Mononuclear cell (primary cell): ENCODE measurements around the gene TP63. TPM values are rescaled to one million over a fixed set of nuclear protein-coding genes. Genes with fewer than 3 reads are reported as not detected.
"Not testable (repeated sequence)": the region's sequence is repeated elsewhere in the genome, so short reads cannot be mapped to it uniquely, and the experiment has no call there.

Source experiments
- H3K27me3 ChIP-seq: 2 replicates; pipeline ENCODE4 v1.6.0; 2011; ENCODE audit warnings: low read length, control low read depth; ENCODE audit not compliant: insufficient read depth
- H3K4me1 ChIP-seq: 2 replicates; pipeline ENCODE4 v1.5.1; 2011; ENCODE audit warnings: mild to moderate bottlenecking, low read length, control low read depth; ENCODE audit not compliant: insufficient read depth
- H3K4me3 ChIP-seq: 2 replicates; pipeline ENCODE4 v1.5.1; 2011; ENCODE audit warnings: mild to moderate bottlenecking, low read length, moderate library complexity
- H3K9me3 ChIP-seq: 2 replicates; pipeline ENCODE4 v1.5.1; 2011; ENCODE audit warnings: low read depth, mild to moderate bottlenecking, control low read depth, low read length
- total RNA-seq: library from RNA; depleted of rRNA; stranded (reverse); fragments of >200 nt; gene quantifications from one replicate; pipeline ENCODE4 v1.2.3, GENCODE V29; 2012

The TP63 gene
- total RNA-seq, 1 donor, result 0.21 TPM

DNA sequence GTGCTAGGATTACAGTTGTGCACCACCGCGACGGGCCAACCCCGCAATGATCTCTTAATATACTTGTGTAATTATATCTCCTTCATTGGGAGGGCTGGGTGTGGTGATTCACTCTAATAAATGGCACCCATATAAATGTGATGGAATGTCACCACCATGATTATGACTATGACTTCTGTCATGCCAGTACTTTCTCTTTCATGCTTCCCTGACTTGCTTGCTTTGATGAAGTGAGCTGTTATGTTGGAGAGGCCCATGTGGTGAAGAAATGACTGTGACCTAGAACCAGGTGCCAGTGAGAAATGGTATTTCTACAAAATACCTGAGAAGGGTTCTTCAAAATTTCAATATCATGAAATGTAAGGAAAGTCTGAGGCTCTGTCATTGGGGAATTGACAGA lies 24.4 kb upstream of the TP63 start:
- Histone ChIP-seq H3K27me3 (no peaks in the 10 kb centered on the region), H3K4me1 (no peaks in the 10 kb centered on the region)

DNA sequence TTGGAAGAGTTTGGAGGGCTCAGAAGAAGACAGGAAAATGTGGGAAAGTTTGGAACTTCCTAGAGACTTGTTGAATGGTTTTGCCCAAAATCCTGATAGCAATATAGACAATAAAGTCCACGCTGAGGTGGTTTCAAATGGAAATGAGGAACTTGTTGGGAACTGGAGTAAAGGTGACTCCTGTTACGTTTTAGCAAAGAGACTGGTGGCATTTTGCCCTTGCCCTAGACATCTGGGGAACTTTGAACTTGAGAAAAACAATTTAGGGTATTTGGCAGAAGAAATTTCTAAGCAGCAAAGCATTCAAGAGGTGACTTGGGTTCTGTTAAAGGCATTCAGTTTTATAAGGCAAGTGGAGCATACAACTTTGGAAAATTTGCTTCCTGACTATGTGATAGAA lies 18.5 kb upstream of the TP63 start:
- H3K9me3 ChIP-seq, H3K4me1 ChIP-seq, H3K4me3 ChIP-seq, H3K27me3 ChIP-seq: not testable (repeated sequence)

More for the DNA sequence above, 24.4 kb upstream of the TP63 start:
- no peaks in the 10 kb centered on the region for H3K9me3 ChIP-seq
- no peak overlapping the region for H3K4me3 ChIP-seq

DNA sequence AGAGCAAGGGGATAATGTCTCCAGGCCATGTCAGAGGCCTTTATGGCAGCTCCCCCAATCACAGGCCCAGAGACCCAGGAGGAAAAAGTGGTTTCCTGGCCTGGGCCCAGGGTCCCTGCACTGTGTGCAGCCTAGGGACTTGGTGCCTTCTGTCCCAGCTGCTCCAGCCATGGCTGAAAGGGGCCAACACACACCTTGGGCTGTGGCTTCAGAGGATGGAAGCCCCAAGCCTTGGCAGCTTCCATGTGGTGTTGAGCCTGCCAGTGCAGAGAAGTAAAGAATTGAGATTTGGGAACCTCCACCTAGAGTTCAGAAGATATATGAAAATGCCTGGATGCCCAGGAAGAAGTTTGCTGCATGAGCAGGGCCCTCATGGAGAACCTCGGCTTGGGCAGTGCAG lies 18.1 kb upstream of the TP63 start:
- Histone ChIP-seq H3K9me3 (no peaks in the 10 kb centered on the region), H3K27me3 (no peaks in the 10 kb centered on the region), H3K4me3 (no peak overlapping the region), H3K4me1 (no peaks in the 10 kb centered on the region)

DNA sequence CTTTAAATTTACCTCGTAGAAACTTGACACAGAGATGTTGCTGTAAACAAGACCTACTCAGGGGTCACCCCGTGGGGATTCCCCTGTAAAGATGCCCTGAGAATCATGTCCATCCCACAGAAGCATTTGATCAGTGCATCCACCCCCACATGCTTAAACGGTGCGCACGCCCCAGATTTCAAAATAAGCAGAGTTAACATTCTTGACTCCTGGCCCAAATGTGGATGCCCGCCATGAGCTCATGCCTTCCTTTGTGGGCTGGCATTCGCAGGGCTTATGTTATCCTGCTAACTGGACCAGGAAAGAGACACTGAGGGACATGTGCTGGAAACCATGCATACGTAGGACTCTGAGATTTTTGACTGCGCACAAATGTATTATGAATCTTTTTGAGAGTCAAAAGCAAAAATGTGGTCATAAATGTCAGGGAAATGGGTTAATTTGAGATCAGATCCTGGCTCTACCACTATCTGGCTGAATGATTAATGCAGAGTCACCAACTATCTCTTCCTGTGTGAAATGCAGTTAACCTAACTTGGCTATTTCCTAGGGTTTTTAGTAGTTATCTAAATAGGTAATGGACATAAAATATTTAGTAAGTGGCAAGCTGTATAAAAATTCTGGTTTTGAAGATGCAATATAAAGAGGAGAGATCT lies 9.1 kb upstream of the TP63 start:
- no peak overlapping the region for H3K4me3 ChIP-seq
- H3K9me3 ChIP-seq, result no peaks in the 10 kb centered on the region
- H3K27me3 ChIP-seq, result no peaks in the 10 kb centered on the region
- no peaks in the 10 kb centered on the region for H3K4me1 ChIP-seq

DNA sequence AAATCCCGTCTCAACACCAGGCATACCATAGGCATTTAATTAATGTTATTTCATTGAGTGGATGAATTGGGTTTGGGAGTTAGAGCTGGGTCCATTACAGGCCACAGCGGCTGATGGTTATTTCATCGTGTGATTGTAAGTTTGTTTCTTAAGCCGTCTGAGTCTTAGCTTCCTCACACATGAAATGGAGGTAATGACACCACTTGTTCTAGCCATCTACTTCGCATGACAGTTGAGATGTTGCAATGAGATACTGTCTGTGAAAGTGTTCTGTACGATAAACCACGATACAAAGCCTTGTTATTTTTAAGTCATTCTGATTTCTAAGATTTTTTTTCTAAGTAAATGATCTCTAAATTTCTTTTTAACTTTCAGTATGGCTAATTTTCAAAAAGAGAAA lies 8.6 kb upstream of the TP63 start:
- Histone ChIP-seq H3K4me1 (no peaks in the 10 kb centered on the region), H3K9me3 (no peaks in the 10 kb centered on the region), H3K27me3 (no peaks in the 10 kb centered on the region), H3K4me3 (no peak overlapping the region)

GRCh38 chr3:189624130-189624529 lies 7.1 kb upstream of the TP63 start:
- no peaks in the 10 kb centered on the region for H3K4me1 ChIP-seq
- H3K9me3 ChIP-seq, result no peaks in the 10 kb centered on the region
- no peaks in the 10 kb centered on the region for H3K27me3 ChIP-seq
- H3K4me3 ChIP-seq, result no peak overlapping the region

GRCh38 chr3:189625071-189625470 lies 6.1 kb upstream of the TP63 start:
- Histone ChIP-seq H3K4me3 (no peak overlapping the region), H3K27me3 (no peaks in the 10 kb centered on the region), H3K4me1 (peaks cover 7% of the 10 kb centered on the region), H3K9me3 (no peaks in the 10 kb centered on the region)

- no peaks in the 10 kb centered on the region for H3K27me3 ChIP-seq
- H3K9me3 ChIP-seq, result no peaks in the 10 kb centered on the region
- peaks cover 9% of the 10 kb centered on the region for H3K4me1 ChIP-seq
- no peak overlapping the region for H3K4me3 ChIP-seq
Measured at GRCh38 chr3:189625572-189625971, 5.6 kb upstream of the TP63 start.

- H3K27me3 ChIP-seq, result no peaks in the 10 kb centered on the region
- H3K4me3 ChIP-seq, result no peak overlapping the region
- H3K9me3 ChIP-seq, result no peaks in the 10 kb centered on the region
- peaks cover 14% of the 10 kb centered on the region for H3K4me1 ChIP-seq
Measured at GRCh38 chr3:189626286-189626685, 4.9 kb upstream of the TP63 start.

GRCh38 chr3:189629803-189630455 lies 1.3 kb upstream of the TP63 start:
- H3K9me3 ChIP-seq, result no peaks in the 10 kb centered on the region
- H3K4me1 ChIP-seq, result peaks cover 14% of the 10 kb centered on the region
- no peaks in the 10 kb centered on the region for H3K27me3 ChIP-seq
- no peak overlapping the region for H3K4me3 ChIP-seq

DNA sequence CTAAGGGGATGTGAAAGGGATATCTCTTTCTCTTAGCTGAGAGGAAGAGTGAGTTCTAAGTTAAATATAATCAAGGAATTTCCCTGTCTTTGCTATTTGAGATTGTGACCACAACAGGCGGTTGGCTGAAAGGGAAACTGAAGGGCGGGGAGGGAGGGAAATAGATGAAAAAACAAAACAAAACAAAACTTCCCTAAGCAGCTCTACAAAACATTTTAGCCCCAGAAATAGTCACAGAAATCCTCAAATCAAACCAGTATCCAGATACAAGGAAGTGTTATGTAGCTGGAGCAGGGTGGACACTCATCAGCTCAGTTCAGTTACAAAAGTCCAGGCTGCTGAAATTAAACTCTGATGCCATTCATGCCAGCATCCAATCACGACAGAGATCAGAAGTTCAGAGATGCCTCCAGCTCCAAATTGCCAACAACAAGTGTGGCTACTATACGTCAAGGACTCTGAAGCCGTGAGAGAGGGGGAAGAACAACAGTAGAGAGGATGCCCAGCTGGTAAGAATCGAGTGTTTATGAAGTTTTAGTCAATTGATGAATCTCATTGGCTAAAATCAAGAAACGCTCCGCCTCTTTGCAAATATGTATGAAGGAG lies 319 bp upstream of the TP63 start:
- Histone ChIP-seq H3K4me1 (peaks cover 14% of the 10 kb centered on the region), H3K27me3 (no peaks in the 10 kb centered on the region), H3K9me3 (no peaks in the 10 kb centered on the region), H3K4me3 (peak overlapping the region; percentile 3)

GRCh38 chr3:189631409-189631808 lies 220 bp downstream of the TP63 start:
- H3K4me1 ChIP-seq, result peaks cover 14% of the 10 kb centered on the region
- H3K9me3 ChIP-seq, result no peaks in the 10 kb centered on the region
- no peak overlapping the region for H3K4me3 ChIP-seq
- no peaks in the 10 kb centered on the region for H3K27me3 ChIP-seq

DNA sequence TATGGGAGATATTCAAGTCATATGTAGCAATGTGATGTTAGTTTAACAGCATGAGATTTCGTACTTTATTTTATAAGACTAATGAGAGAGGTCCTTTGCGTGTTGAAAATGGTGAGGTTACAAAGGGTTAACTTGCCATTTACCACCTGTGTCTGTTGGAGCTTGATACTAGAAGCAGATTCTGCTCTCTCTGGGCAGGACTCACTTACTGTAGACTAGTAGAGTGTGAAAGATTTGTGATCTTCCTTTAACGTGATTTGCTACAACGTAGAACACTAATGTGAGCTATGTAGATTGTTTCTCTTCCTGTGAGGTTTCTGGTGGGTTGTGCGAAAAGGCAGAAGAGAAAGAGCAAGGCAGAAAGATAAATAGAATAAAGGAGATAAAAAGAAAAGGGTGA lies 1.1 kb downstream of the TP63 start:
- no peak overlapping the region for H3K4me3 ChIP-seq
- H3K4me1 ChIP-seq, result peaks cover 14% of the 10 kb centered on the region
- H3K9me3 ChIP-seq, result no peaks in the 10 kb centered on the region
- H3K27me3 ChIP-seq, result no peaks in the 10 kb centered on the region

- Histone ChIP-seq H3K9me3 (no peaks in the 10 kb centered on the region), H3K4me3 (no peak overlapping the region), H3K27me3 (no peaks in the 10 kb centered on the region), H3K4me1 (peaks cover 6% of the 10 kb centered on the region)
Measured at GRCh38 chr3:189635339-189635738, 4.2 kb downstream of the TP63 start.

GRCh38 chr3:189636048-189636447 lies 4.9 kb downstream of the TP63 start:
- no peak overlapping the region for H3K4me3 ChIP-seq
- H3K4me1 ChIP-seq, result peaks cover under 1% of the 10 kb centered on the region
- no peaks in the 10 kb centered on the region for H3K27me3 ChIP-seq
- H3K9me3 ChIP-seq, result no peaks in the 10 kb centered on the region

DNA sequence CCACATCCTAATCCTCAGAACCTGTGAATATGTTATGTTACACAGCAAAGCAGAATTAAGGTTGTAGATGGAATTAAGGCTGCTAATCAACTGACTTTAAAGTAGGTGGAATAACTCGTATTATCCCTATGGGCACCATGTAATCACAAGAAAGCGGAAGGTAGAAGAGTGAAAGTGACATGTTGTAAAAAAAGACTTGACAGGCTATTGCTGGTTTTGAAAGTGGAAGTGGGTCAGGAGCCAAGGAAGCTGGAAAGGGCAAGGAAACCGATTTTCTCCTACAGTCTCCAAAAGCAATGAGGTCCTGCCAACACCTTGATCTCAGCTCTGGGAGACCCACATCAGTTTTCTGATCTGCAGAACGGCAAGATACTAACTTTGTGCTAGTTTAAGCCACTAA lies 6.6 kb downstream of the TP63 start:
- no peaks in the 10 kb centered on the region for H3K9me3 ChIP-seq
- H3K4me1 ChIP-seq, result no peaks in the 10 kb centered on the region
- no peak overlapping the region for H3K4me3 ChIP-seq
- H3K27me3 ChIP-seq, result no peaks in the 10 kb centered on the region
